ENCODE measurements around the gene MAOA.

GRCh38 chrX:43720082-43720481 is 64.0 kb downstream of the MAOA start:
- TF ChIP-seq ZNF561 (tag by site-specific recombination; IDR thresholded peaks at IDR 0.05; ENCODE audit: borderline replicate concordance) (no peak), CTCF (tag by site-specific recombination; IDR thresholded peaks at IDR 0.05) (no peak), SP2 (tag by site-specific recombination; IDR thresholded peaks at IDR 0.05) (no peak), ZNF24 (tag by site-specific recombination; IDR thresholded peaks at IDR 0.05) (no peak), ZFHX2 (tag by site-specific recombination; conservative IDR thresholded peaks at IDR 0.05) (no peak), ZNF558 (tag by site-specific recombination; IDR thresholded peaks at IDR 0.05) (no peak), ZBTB11 (tag by site-specific recombination; conservative IDR thresholded peaks at IDR 0.05; ENCODE audit: low read depth) (no peak), ZNF610 (tag by site-specific recombination; IDR thresholded peaks at IDR 0.05; ENCODE audit: borderline replicate concordance) (no peak)
